ENCODE data around the gene BRD1.

- TF ChIP-seq YY1 (IDR thresholded peaks at IDR 0.05; ENCODE audit: low read depth) (no peak), REST (IDR thresholded peaks at IDR 0.05; ENCODE audit: low read depth) (no peak), RAD21 (IDR thresholded peaks at IDR 0.05; ENCODE audit: low read depth) (no peak)
Measured at GRCh38 chr22:49760280-49760629, 67.4 kb downstream of the BRD1 start.
